Suprapubic skin (tissue), 4 donors: ENCODE measurements around the gene CABP1. TPM values are rescaled to one million over a fixed set of nuclear protein-coding genes. Genes with fewer than 3 reads are reported as not detected.
"Not testable (repeated sequence)": the region's sequence is repeated elsewhere in the genome, so short reads cannot be mapped to it uniquely, and the experiment has no call there.

Experiments used
- DNase-seq, 2 donors: peaks; one replicate each; pipeline ENCODE4 v3.0.0-alpha.2; 2019; ENCODE audit warnings: low spot score in 2 of 2
- H3K27ac ChIP-seq: fragments of 200-600 bp; sonication (generic); one replicate; pipeline ENCODE4 v1.5.1; 2019
- H3K27me3 ChIP-seq: fragments of 200-600 bp; sonication (generic); one replicate; pipeline ENCODE4 v1.5.1; 2019
- H3K36me3 ChIP-seq: fragments of 200-600 bp; sonication (generic); one replicate; pipeline ENCODE4 v1.5.1; 2019
- H3K4me1 ChIP-seq: fragments of 200-600 bp; sonication (generic); one replicate; pipeline ENCODE4 v1.5.1; 2019
- H3K4me3 ChIP-seq: fragments of 200-600 bp; sonication (generic); one replicate; pipeline ENCODE4 v1.5.1; 2019; ENCODE audit warnings: mild to moderate bottlenecking
- H3K9me3 ChIP-seq: fragments of 200-600 bp; sonication (generic); one replicate; pipeline ENCODE4 v1.5.1; 2019
- EP300 ChIP-seq: sonication (generic); formaldehyde crosslinking; IDR thresholded peaks from one replicate; pipeline ENCODE4 v1.6.1; 2017; ENCODE audit warnings: antibody characterized with exemption
- POLR2A ChIP-seq, 2 donors: fragments of 450-650 bp; IDR thresholded peaks; one replicate each; pipeline ENCODE4 v1.6.1; 2017; ENCODE audit warnings: antibody characterized with exemption in 2 of 2, mild to moderate bottlenecking in 2 of 2, moderate library complexity in 2 of 2
- POLR2AphosphoS5 ChIP-seq, 3 donors: sonication (generic); formaldehyde crosslinking; IDR thresholded peaks; one replicate each; pipeline ENCODE4 v1.6.1; 2017; ENCODE audit warnings: antibody characterized with exemption in 3 of 3
- WGBS: methylation state at CpG from one replicate; pipeline ENCODE4 v1.1.5; 2018; 5-methylcytosine and 5-hydroxymethylcytosine counted together
- total RNA-seq, 4 donors: library from RNA; depleted of rRNA; stranded (reverse); fragments of >200 nt; gene quantifications; one replicate each; pipeline ENCODE4 v1.1.0, GENCODE V29; 2016
- TF ChIP-seq, protein P1 (sequence below), 2 donors: fragments of 200-600 bp in 1 of 2; fragments of 450-650 bp in 1 of 2; sonication (generic) in 1 of 2; IDR thresholded peaks; one replicate each; pipeline ENCODE4 v1.5.1; 2016 to 2019; ENCODE audit warnings: antibody characterized with exemption in 2 of 2, mild to moderate bottlenecking in 1 of 2, moderate library complexity in 1 of 2

The CABP1 gene
- total RNA-seq, 4 donors from 2014 or later, result 0.19 to 0.56 (median 0.47) TPM; not detected in 1

DNA sequence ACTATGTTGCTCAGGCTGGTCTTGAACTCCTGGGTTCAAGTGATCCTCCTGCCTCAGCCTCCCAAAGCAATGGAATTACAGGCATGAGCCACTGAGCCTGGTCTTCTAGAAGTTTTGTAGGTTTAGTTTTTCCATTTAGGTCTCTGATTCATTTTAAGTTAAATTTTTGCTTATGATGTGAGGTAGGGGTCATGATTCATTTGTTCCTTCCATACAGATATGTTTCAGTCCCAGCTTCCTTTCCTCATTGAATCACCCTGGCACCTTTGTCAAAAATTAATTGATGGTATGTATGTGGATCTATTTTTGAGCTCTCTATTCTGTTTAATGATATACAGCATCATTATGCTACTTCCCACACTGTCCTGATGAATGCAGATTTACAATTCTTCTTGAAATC, 25.6 kb upstream of the CABP1 start:
- Histone ChIP-seq H3K27me3 (peaks cover 19% of the 10 kb centered on the region), H3K27ac (no peak overlapping the region), H3K9me3 (no peaks in the 10 kb centered on the region), H3K4me3 (no peak overlapping the region), H3K36me3 (no peaks in the 10 kb centered on the region), H3K4me1 (no peaks in the 10 kb centered on the region)
- no peak for DNase-seq
- TF ChIP-seq, protein P1, sequence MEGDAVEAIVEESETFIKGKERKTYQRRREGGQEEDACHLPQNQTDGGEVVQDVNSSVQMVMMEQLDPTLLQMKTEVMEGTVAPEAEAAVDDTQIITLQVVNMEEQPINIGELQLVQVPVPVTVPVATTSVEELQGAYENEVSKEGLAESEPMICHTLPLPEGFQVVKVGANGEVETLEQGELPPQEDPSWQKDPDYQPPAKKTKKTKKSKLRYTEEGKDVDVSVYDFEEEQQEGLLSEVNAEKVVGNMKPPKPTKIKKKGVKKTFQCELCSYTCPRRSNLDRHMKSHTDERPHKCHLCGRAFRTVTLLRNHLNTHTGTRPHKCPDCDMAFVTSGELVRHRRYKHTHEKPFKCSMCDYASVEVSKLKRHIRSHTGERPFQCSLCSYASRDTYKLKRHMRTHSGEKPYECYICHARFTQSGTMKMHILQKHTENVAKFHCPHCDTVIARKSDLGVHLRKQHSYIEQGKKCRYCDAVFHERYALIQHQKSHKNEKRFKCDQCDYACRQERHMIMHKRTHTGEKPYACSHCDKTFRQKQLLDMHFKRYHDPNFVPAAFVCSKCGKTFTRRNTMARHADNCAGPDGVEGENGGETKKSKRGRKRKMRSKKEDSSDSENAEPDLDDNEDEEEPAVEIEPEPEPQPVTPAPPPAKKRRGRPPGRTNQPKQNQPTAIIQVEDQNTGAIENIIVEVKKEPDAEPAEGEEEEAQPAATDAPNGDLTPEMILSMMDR (IDR thresholded peaks at IDR 0.05), result no peak
- TF ChIP-seq POLR2A (IDR thresholded peaks at IDR 0.05), result no peak
- TF ChIP-seq EP300, result no peak
- TF ChIP-seq POLR2AphosphoS5 (IDR thresholded peaks at IDR 0.05), result no peak

DNA sequence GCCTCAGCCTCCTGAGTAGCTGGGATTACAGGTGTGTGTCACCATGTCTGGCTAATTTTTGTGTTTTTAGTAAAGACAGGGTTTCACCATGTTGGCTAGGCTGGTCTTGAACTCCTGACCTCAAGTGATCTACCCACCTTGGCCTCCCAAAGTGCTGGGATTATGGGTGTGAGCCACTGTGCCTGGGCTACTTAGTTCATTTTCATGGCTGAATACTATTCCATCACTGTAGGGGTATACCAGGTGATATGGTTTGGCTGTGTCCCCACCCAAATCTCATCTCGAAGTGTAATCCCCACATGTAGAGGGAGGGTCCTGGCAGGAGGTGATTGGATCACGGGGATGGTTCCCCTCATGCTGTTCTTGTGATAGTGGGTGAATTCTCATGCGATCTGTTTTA, 23.2 kb upstream of the CABP1 start:
- peaks cover 27% of the 10 kb centered on the region for H3K27me3 ChIP-seq
- H3K4me3 ChIP-seq, H3K27ac ChIP-seq, DNase-seq, H3K9me3 ChIP-seq, H3K36me3 ChIP-seq, H3K4me1 ChIP-seq: not testable (repeated sequence)
- WGBS, result 92% methylated on average over 3 of the region's 3 CpGs

DNA sequence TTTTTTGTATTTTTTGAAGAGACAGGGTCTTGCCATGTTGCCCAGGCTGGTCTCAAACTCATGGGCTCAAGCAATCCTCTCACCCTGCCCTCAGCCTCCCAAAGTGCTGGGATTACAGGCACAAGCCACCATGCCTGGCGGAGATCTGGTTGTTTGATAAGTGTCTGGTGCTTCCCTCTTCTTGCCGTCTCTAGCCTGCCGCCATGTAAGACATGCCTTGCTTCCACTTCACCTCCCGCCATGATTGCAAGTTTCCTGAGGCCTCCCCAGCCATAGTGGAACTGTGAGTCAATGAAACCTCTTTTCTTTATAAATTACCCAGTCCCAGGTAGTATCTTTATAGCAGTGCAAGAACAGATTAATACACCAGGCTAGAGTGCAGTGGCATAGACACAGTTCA, 22.7 kb upstream of the CABP1 start:
- not testable (repeated sequence) for H3K9me3 ChIP-seq, DNase-seq, H3K27ac ChIP-seq, H3K4me3 ChIP-seq, H3K4me1 ChIP-seq, H3K36me3 ChIP-seq
- WGBS, result 91% methylated on average over 4 of the region's 4 CpGs
- peaks cover 27% of the 10 kb centered on the region for H3K27me3 ChIP-seq

DNA sequence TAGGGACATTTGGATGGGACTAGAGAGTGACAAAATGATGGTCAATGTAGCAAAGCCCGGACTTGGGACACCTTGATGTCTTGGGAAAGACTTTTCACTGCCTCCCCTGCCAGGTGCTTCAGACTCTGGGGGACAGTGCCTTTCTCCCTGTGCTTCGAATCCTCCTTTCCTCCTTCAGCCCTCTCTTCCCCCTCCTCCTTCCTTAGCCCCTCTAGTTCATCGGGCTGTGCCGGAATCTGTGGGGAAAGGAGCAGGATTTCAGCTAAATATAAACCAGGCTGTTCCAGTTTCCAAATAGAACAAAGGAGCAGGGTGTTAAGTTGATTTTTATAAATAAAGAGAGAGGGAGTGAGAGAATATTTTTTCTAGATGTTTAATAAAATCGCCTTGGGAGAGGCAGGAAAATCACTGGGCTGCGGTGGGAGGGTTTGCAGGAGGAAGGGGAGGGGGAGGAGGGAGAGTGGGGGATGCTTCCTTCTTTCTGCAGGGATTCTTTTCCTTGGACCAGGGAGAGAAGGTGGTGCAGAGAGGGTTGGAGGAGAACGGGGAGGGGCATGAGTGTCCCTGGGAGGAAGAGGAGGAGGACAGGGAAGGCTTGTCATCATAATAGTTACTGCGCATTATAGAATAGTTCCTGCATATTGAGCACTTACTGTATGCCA, 21.3 kb upstream of the CABP1 start:
- WGBS, result 30% methylated on average over 8 of the region's 8 CpGs
- Histone ChIP-seq H3K36me3 (no peaks in the 10 kb centered on the region), H3K27ac (no peak overlapping the region), H3K27me3 (peaks cover 27% of the 10 kb centered on the region), H3K4me3 (no peak overlapping the region), H3K9me3 (no peaks in the 10 kb centered on the region), H3K4me1 (no peaks in the 10 kb centered on the region)
- TF ChIP-seq EP300, result no peak
- no peak for DNase-seq

DNA sequence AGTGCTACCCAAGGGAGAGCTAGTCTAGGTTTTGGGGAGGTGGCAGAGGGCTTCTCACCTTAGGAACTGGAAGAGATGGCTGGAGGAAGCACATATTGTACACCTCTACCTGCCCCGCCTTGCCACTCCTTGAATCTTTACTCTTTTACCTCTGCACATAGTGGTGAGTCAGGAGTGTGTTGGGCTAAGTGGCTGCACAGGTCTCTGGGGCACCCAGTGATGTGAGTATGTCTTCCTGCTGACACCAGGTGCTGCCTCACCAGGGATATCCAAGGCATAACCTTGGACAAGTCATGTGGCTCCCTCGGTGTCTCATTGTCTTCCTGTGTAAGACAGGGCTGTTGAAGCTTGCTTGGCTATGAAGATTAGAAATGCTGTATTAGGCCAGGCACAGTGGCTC, 19.8 kb upstream of the CABP1 start:
- H3K27ac ChIP-seq, result no peak overlapping the region
- H3K4me3 ChIP-seq, result no peak overlapping the region
- no peaks in the 10 kb centered on the region for H3K4me1 ChIP-seq
- no peak for TF ChIP-seq POLR2A (IDR thresholded peaks at IDR 0.05)
- TF ChIP-seq, protein P1 (IDR thresholded peaks at IDR 0.05), result no peak
- TF ChIP-seq EP300, result no peak
- TF ChIP-seq POLR2AphosphoS5 (IDR thresholded peaks at IDR 0.05), result no peak
- H3K27me3 ChIP-seq, result peaks cover 27% of the 10 kb centered on the region
- no peaks in the 10 kb centered on the region for H3K9me3 ChIP-seq
- no peak for DNase-seq
- H3K36me3 ChIP-seq, result no peaks in the 10 kb centered on the region
- 72% methylated on average over 2 of the region's 2 CpGs for WGBS

DNA sequence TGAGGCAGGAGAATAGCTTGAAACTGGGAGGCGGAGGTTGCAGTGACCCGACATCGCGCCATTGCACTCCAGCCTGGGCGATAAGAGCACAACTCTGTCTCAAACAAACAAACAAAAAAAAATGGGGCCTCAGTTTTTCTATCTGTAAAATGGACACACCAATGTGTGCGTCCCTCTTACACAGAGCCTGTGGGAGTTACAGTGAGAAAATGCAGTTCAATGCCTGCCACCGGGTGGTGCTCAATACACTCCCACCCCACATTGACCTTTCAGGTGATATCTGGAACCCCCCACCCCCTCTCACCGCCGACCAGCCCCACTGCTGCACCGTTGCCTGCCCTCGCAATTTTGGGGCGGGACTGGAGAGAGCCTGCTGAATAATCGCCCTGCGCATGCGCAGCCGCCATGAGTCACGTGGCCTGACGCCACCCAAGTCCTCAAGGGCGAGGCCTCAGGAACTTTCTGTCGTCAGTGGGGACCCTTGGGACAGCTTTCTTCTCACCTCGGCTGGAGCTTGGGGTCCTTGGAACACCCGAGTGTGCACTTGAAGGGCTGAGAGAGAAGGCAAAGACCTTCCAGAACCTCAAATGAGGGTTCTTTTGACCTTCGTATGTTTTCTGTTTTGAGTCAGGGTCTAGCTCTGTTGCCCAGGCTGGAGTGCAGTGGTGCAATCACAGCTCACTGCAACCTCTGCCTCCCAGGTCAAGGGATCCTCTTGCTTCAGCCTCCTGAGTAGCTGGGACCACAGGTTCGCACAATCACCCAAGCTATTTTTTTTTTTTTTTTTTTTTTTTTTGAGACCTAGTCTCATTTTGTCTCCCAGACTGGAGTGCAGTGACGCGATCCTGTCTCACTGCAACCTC, 14.6 kb upstream of the CABP1 start:
- WGBS, result 88% methylated on average over 22 of the region's 26 CpGs
- TF ChIP-seq, protein P1 (IDR thresholded peaks at IDR 0.05), result no peak
- TF ChIP-seq EP300, result no peak
- no peak for TF ChIP-seq POLR2A (IDR thresholded peaks at IDR 0.05)
- TF ChIP-seq POLR2AphosphoS5 (IDR thresholded peaks at IDR 0.05), result no peak
- Histone ChIP-seq H3K4me3 (no peak overlapping the region), H3K9me3 (no peaks in the 10 kb centered on the region), H3K36me3 (no peaks in the 10 kb centered on the region), H3K4me1 (no peaks in the 10 kb centered on the region), H3K27me3 (no peaks in the 10 kb centered on the region), H3K27ac (no peak overlapping the region)
- DNase-seq, result no peak
